Mesenchymal stem cell (in vitro differentiated cells and primary cell): Measurements from ENCODE around the gene NSUN6.

ENCODE experiments used
- DNase-seq: peaks from one replicate; pipeline ENCODE4 v3.0.0-alpha.2; 2013
- H2AFZ ChIP-seq: one replicate; pipeline ENCODE4 v1.6.1; 2013; ENCODE audit warnings: low read depth, mild to moderate bottlenecking, control low read depth, inconsistent platforms, low read length, moderate library complexity
- H2AK5ac ChIP-seq: 2 replicates; pipeline ENCODE4 v1.6.1; 2013; ENCODE audit warnings: low read length, moderate library complexity, mild to moderate bottlenecking, inconsistent platforms; ENCODE audit not compliant: severe bottlenecking
- H2BK120ac ChIP-seq: one replicate; pipeline ENCODE4 v1.6.1; 2013; ENCODE audit warnings: low read depth, mild to moderate bottlenecking, inconsistent platforms, low read length, moderate library complexity
- H2BK12ac ChIP-seq, 2 experiments: one replicate each; pipeline ENCODE4 v1.6.1; 2013; ENCODE audit warnings: inconsistent platforms in 2 of 2, low read length in 2 of 2, mild to moderate bottlenecking in 2 of 2, moderate library complexity in 2 of 2, control low read depth in 1 of 2
- H2BK15ac ChIP-seq: one replicate; pipeline ENCODE4 v1.6.1; 2013; ENCODE audit warnings: mild to moderate bottlenecking, low read depth, inconsistent platforms; ENCODE audit not compliant: poor library complexity, severe bottlenecking
- H2BK5ac ChIP-seq: 2 replicates; pipeline ENCODE4 v1.6.1; 2013; ENCODE audit warnings: low read depth, mild to moderate bottlenecking, low read length, control low read depth, inconsistent platforms; ENCODE audit not compliant: poor library complexity, severe bottlenecking
- H3K14ac ChIP-seq, 2 experiments: one replicate each; pipeline ENCODE4 v1.6.1; 2013; ENCODE audit warnings: inconsistent platforms in 2 of 2, low read length in 2 of 2, control low read depth in 1 of 2, mild to moderate bottlenecking in 1 of 2, moderate library complexity in 1 of 2
- H3K18ac ChIP-seq, 2 experiments: one replicate each; pipeline ENCODE4 v1.6.1; 2013; ENCODE audit warnings: inconsistent platforms in 2 of 2, low read length in 2 of 2, control low read depth in 1 of 2, low read depth in 1 of 2, mild to moderate bottlenecking in 1 of 2
- H3K23ac ChIP-seq, 2 experiments: one replicate each; pipeline ENCODE4 v1.6.1; 2013; ENCODE audit warnings: inconsistent platforms in 2 of 2, low read length in 2 of 2, mild to moderate bottlenecking in 2 of 2, moderate library complexity in 2 of 2, control low read depth in 1 of 2
- H3K27ac ChIP-seq: 2 replicates; pipeline ENCODE4 v1.5.1; 2013; ENCODE audit warnings: mild to moderate bottlenecking, moderate library complexity, low read length, control low read depth, inconsistent platforms; ENCODE audit not compliant: poor library complexity, severe bottlenecking
- H3K27me3 ChIP-seq, 2 experiments: 2 replicates each; pipeline versions ENCODE4 v1.6.1 to v1.7.0; 2013; ENCODE audit warnings: low read length in 2 of 2, mild to moderate bottlenecking in 2 of 2, moderate library complexity in 2 of 2, control low read depth in 1 of 2, inconsistent platforms in 1 of 2; ENCODE audit not compliant: control insufficient read depth in 1 of 2, insufficient read depth in 1 of 2
- H3K36me3 ChIP-seq, 2 experiments: 2 replicates each; pipeline versions ENCODE4 v1.6.1 to v1.7.0; 2013; ENCODE audit warnings: low read length in 2 of 2, control low read depth in 1 of 2, inconsistent platforms in 1 of 2, low read depth in 1 of 2, mild to moderate bottlenecking in 1 of 2; ENCODE audit not compliant: insufficient read depth in 2 of 2, control insufficient read depth in 1 of 2
- H3K4ac ChIP-seq, 2 experiments: one replicate each; pipeline ENCODE4 v1.6.1; 2013; ENCODE audit warnings: inconsistent platforms in 2 of 2, low read length in 2 of 2, mild to moderate bottlenecking in 2 of 2, moderate library complexity in 2 of 2, control low read depth in 1 of 2, low read depth in 1 of 2
- H3K4me1 ChIP-seq: 2 replicates; pipeline ENCODE4 v1.6.1; 2013; ENCODE audit warnings: low read depth, low read length, control low read depth; ENCODE audit not compliant: control insufficient read depth, insufficient read depth
- H3K4me2 ChIP-seq: 2 replicates; pipeline ENCODE4 v1.6.1; 2013; ENCODE audit warnings: low read length, mild to moderate bottlenecking, inconsistent platforms; ENCODE audit not compliant: poor library complexity, severe bottlenecking
- H3K4me3 ChIP-seq, 2 experiments: 2 replicates each; pipeline versions ENCODE4 v1.5.1 to v1.7.0; 2013; ENCODE audit warnings: low read length in 2 of 2, mild to moderate bottlenecking in 2 of 2, control low read depth in 1 of 2, low read depth in 1 of 2; ENCODE audit not compliant: insufficient read depth in 1 of 2
- H3K79me1 ChIP-seq: replicated peaks from 2 replicates; pipeline ENCODE4 v1.6.1; 2013; ENCODE audit warnings: mild to moderate bottlenecking, control low read depth, low read length, inconsistent platforms; ENCODE audit not compliant: poor library complexity, severe bottlenecking
- H3K9ac ChIP-seq: 2 replicates; pipeline ENCODE4 v1.7.0; 2013; ENCODE audit warnings: mild to moderate bottlenecking, low read length, moderate library complexity
- H3K9me3 ChIP-seq: 2 replicates; pipeline ENCODE4 v1.7.0; 2013; ENCODE audit warnings: mild to moderate bottlenecking, low read length; ENCODE audit not compliant: control insufficient read depth
- H4K8ac ChIP-seq: one replicate; pipeline ENCODE4 v1.6.1; 2013; ENCODE audit warnings: inconsistent platforms, mild to moderate bottlenecking, low read length, moderate library complexity
- H4K91ac ChIP-seq: one replicate; pipeline ENCODE4 v1.6.1; 2013; ENCODE audit warnings: mild to moderate bottlenecking, low read length, inconsistent platforms
- WGBS: methylation state at CpG from one replicate; pipeline ENCODE4 v1.1.7; 2013; ENCODE audit warnings: mixed read lengths; 5-methylcytosine and 5-hydroxymethylcytosine counted together

Gene NSUN6

GRCh38 chr10:18566177-18566576 is 85.2 kb downstream of the NSUN6 start:
- Histone ChIP-seq H3K23ac (no peak overlapping the region), H2AFZ (no peak overlapping the region), H3K4me3 (no peak overlapping the region), H2BK5ac (no peak overlapping the region), H2BK15ac (no peak overlapping the region), H3K14ac (no peak overlapping the region), H3K36me3 (no peaks in the 10 kb centered on the region), H2AK5ac (no peak overlapping the region), H3K27me3 (no peaks in the 10 kb centered on the region), H4K8ac (no peak overlapping the region), H3K9me3 (peaks cover 70% of the 10 kb centered on the region), H3K9ac (no peak overlapping the region), H3K4ac (no peak overlapping the region), H3K18ac (no peak overlapping the region), H3K4me1 (no peaks in the 10 kb centered on the region), H2BK12ac (no peak overlapping the region), H4K91ac (no peak overlapping the region), H3K79me1 (no peaks in the 10 kb centered on the region), H3K27ac (no peak overlapping the region), H3K4me2 (no peak overlapping the region), H2BK120ac (no peak overlapping the region)
- DNase-seq, result no peak
- 94% methylated on average over 4 of the region's 4 CpGs for WGBS

- Histone ChIP-seq H4K8ac (no peak overlapping the region), H3K23ac (no peak overlapping the region), H3K4me1 (no peaks in the 10 kb centered on the region), H3K27me3 (no peaks in the 10 kb centered on the region), H3K79me1 (no peaks in the 10 kb centered on the region), H2AK5ac (no peak overlapping the region), H3K4ac (no peak overlapping the region), H2BK120ac (no peak overlapping the region), H3K36me3 (no peaks in the 10 kb centered on the region), H3K27ac (no peak overlapping the region), H2BK5ac (no peak overlapping the region), H3K9ac (no peak overlapping the region), H3K14ac (no peak overlapping the region), H3K9me3 (peaks cover 76% of the 10 kb centered on the region), H3K4me2 (no peak overlapping the region), H3K4me3 (no peak overlapping the region), H2BK15ac (no peak overlapping the region), H2AFZ (no peak overlapping the region), H3K18ac (no peak overlapping the region), H4K91ac (no peak overlapping the region), H2BK12ac (no peak overlapping the region)
- DNase-seq, result no peak
- 96% methylated on average over 5 of the region's 5 CpGs for WGBS
These were observed 86.4 kb downstream of the NSUN6 start for GRCh38 chr10:18565006-18565405.

DNA sequence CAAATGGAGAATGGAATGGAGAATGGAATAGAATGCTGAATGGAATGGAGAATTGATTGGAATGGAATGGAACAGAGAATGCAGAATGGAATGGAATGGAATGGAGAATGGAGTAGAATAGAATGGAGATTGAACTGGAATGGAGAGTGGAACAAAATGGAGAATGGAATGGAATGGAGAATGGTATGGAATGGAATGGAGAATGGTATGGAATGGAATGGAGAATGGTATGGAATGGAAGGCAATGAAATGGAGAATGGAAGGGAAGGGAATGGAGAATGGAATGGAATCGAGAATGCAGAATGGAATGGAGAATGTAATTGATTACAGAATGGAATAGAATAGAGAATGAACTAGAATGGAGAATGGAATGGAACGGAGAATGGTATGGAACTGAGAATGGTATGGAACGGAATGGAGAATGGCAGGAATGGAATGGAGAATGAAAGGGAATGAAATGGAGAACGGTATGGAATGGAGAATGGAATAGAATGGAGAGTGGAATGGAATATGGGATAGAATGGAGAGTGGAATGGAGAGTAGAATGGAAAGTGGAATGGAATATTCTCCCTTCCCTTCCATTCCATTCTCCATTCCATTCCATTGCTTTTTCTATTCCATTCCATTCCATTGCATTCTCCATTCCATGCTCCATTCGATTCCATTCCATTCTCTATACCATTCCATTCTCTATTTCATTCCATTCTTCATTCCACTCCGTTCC is 88.2 kb downstream of the NSUN6 start:
- H4K8ac ChIP-seq, result no peak overlapping the region
- H3K27me3 ChIP-seq, result no peaks in the 10 kb centered on the region
- no peak overlapping the region for H3K27ac ChIP-seq
- 94% methylated on average over 6 of the region's 6 CpGs for WGBS
- H3K14ac ChIP-seq, result no peak overlapping the region
- H3K23ac ChIP-seq, result no peak overlapping the region
- no peak overlapping the region for H2BK12ac ChIP-seq
- no peak overlapping the region for H2BK15ac ChIP-seq
- H3K4me3 ChIP-seq, result no peak overlapping the region
- no peaks in the 10 kb centered on the region for H3K79me1 ChIP-seq
- no peak overlapping the region for H3K4me2 ChIP-seq
- H2AK5ac ChIP-seq, result no peak overlapping the region
- no peak overlapping the region for H2AFZ ChIP-seq
- no peak overlapping the region for H2BK5ac ChIP-seq
- no peaks in the 10 kb centered on the region for H3K4me1 ChIP-seq
- no peak overlapping the region for H4K91ac ChIP-seq
- H3K9ac ChIP-seq, result no peak overlapping the region
- peaks cover 81% of the 10 kb centered on the region for H3K9me3 ChIP-seq
- no peak overlapping the region for H3K18ac ChIP-seq
- no peak for DNase-seq
- H3K36me3 ChIP-seq, result peaks cover 0 to 3% of the 10 kb centered on the region in 2 experiments
- no peak overlapping the region for H2BK120ac ChIP-seq
- no peak overlapping the region for H3K4ac ChIP-seq

DNA sequence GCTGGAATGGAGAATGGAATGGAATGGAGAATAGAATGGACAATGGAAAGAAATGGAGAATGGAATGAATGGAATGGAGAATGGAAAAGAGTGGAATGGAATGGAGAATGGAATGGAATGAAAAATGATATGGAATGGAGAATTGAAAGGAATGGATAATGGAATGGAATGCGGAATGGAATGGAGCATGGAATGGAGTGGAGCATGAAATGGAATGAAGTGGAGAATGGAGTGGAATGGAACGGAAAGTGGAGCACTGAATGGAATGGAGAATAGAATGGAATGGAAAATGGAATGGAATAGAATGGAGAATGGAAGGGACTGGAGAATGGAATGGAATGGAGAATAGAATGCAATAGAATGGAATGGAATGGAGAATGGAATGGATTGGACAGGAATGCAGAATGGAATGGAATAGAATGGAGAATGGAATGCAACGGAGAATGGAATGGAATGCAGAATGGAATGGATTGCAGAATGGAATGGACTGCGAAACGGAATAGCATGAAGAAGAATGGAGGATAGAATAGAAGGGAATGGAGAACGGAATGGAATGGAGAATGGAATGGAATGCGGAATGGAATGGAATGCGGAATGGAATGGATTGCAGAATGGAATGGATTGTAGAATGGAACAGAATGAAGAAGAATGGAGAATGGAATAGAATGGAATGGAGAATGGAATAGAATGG is 89.4 kb downstream of the NSUN6 start:
- Histone ChIP-seq H3K36me3 (peaks cover 0 to 10% of the 10 kb centered on the region in 2 experiments), H3K23ac (no peak overlapping the region), H4K8ac (no peak overlapping the region), H3K4me2 (no peak overlapping the region), H2BK5ac (no peak overlapping the region), H2AFZ (no peak overlapping the region), H2AK5ac (no peak overlapping the region), H3K9me3 (peaks cover 82% of the 10 kb centered on the region), H3K4me1 (no peaks in the 10 kb centered on the region), H3K4me3 (no peak overlapping the region), H2BK120ac (no peak overlapping the region), H3K79me1 (no peaks in the 10 kb centered on the region), H2BK12ac (no peak overlapping the region), H2BK15ac (no peak overlapping the region), H4K91ac (no peak overlapping the region), H3K14ac (no peak overlapping the region), H3K27ac (no peak overlapping the region), H3K4ac (no peak overlapping the region), H3K27me3 (no peaks in the 10 kb centered on the region), H3K9ac (no peak overlapping the region), H3K18ac (no peak overlapping the region)
- WGBS, result 96% methylated on average over 8 of the region's 8 CpGs
- no peak for DNase-seq
